Natural killer cell (primary cell): ENCODE measurements around the gene LHFPL3. TPM values are rescaled to one million over a fixed set of nuclear protein-coding genes. Genes with fewer than 3 reads are reported as not detected.

Experiments
- ATAC-seq, 3 donors: fragments of 150-1000 bp in 2 of 3; fragments of 200-7000 bp in 1 of 3; cut with Tn5 transposase; 1 replicate in 1 of 3; 2 replicates in 2 of 3; pipeline ENCODE4 v1.10.0; 2021; ENCODE audit warnings: mild to moderate bottlenecking in 2 of 3, moderate library complexity in 2 of 3
- DNase-seq, 2 donors: peaks; one replicate each; pipeline versions ENCODE4 v3.0.0 to v3.0.0-alpha.2; 2013 to 2021; ENCODE audit warnings: mixed read lengths in 1 of 2
- H3K27ac ChIP-seq: one replicate; pipeline ENCODE4 v1.5.1; 2013; ENCODE audit warnings: mild to moderate bottlenecking, low read length
- H3K27me3 ChIP-seq: one replicate; pipeline ENCODE4 v1.6.1; 2013; ENCODE audit warnings: low read length; ENCODE audit not compliant: control insufficient read depth, insufficient read depth
- H3K36me3 ChIP-seq: one replicate; pipeline ENCODE4 v1.6.1; 2013; ENCODE audit warnings: low read length; ENCODE audit not compliant: control insufficient read depth, insufficient read depth
- H3K4me1 ChIP-seq: one replicate; pipeline ENCODE4 v1.6.1; 2013; ENCODE audit warnings: low read length; ENCODE audit not compliant: control insufficient read depth, insufficient read depth
- H3K4me3 ChIP-seq: one replicate; pipeline ENCODE4 v1.5.1; 2013; ENCODE audit warnings: low read length
- H3K9me3 ChIP-seq: one replicate; pipeline ENCODE4 v1.6.1; 2013; ENCODE audit warnings: low read length; ENCODE audit not compliant: control insufficient read depth, insufficient read depth
- H3K27ac Mint-ChIP-seq, 2 donors: one replicate each; pipeline ENCODE4 v1.8.0; 2022; ENCODE audit warnings: mild to moderate bottlenecking in 2 of 2, mixed read lengths in 2 of 2, moderate library complexity in 1 of 2
- H3K27me3 Mint-ChIP-seq, 2 donors: one replicate each; pipeline ENCODE4 v1.8.0; 2022; ENCODE audit warnings: low read depth in 2 of 2, mixed read lengths in 2 of 2
- H3K36me3 Mint-ChIP-seq: one replicate; pipeline ENCODE4 v1.8.0; 2022; ENCODE audit warnings: mixed read lengths
- H3K4me1 Mint-ChIP-seq, 2 donors: one replicate each; pipeline ENCODE4 v1.8.0; 2022; ENCODE audit warnings: mixed read lengths in 2 of 2
- H3K4me3 Mint-ChIP-seq: one replicate; pipeline ENCODE4 v1.8.0; 2022; ENCODE audit warnings: mild to moderate bottlenecking, moderate library complexity, mixed read lengths
- H3K9me3 Mint-ChIP-seq, 2 donors: one replicate each; pipeline ENCODE4 v1.8.0; 2022; ENCODE audit warnings: mixed read lengths in 2 of 2
- WGBS: methylation state at CpG from one replicate; pipeline ENCODE4 v1.1.7; 2013; ENCODE audit warnings: missing lambda C conversion rate; ENCODE audit not compliant: insufficient coverage; 5-methylcytosine and 5-hydroxymethylcytosine counted together
- intact Hi-C: fragments of 100-400 bp; cut with micrococcal nuclease; formaldehyde crosslinking; loops from one replicate; pipeline ENCODE4 v1.14.2; 2022
- total RNA-seq, 4 donors: library from RNA; stranded (reverse); fragments of 120-200 nt in 1 of 4; gene quantifications; one replicate each; pipeline versions ENCODE4 v1.2.3 to v1.2.4, GENCODE V29; 2013 to 2022
- TF ChIP-seq, protein P1 (sequence below): fragments of 200-600 bp; IDR thresholded peaks from one replicate; pipeline ENCODE4 v1.8.0; 2022; ENCODE audit warnings: antibody characterized with exemption

LHFPL3 gene
- total RNA-seq, 3 donors from 2014 or later (not counting 1 experiment from before 2014, with no cell fraction given), result not detected

GRCh38 chr7:104857458-104858425, 529.3 kb downstream of the LHFPL3 start:
- H3K4me1 Mint-ChIP-seq, result peaks cover 13 to 15% of the 10 kb centered on the region in 2 donors
- ATAC-seq, result peak in 2 of 3 donors; percentile 29 to 57

DNA sequence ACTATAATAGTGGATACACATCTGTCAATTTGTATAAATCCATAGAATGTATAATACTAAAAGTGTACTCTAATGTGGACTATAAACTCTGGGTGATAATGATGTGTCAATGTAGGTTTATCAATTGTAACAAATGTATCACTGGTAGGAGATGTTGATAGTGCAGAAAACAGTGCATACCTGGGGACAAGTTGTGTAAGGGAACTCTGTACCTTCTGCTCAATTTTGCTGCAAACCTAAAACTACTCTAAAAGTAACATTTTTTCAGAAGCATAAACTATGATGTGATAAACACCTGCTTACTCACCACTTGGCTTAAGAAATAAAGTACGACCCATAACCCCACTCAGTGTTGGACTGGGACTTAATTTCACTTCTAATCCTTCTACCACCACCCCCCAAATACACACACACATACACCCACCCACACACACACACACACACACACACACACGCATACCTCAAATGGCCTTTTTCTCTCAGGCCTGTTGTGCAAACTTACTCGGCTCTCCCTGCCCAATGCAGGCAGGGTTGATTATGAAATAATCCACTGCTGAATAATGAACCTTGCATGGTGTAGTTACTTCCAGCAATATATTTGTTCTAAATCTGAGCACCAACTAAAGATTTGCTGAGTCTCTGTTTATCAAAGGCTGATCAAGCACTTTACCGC, 531.5 kb downstream of the LHFPL3 start:
- H3K4me1 Mint-ChIP-seq, result peaks cover 13 to 15% of the 10 kb centered on the region in 2 donors
- Histone ChIP-seq H3K4me1 (peaks cover 6% of the 10 kb centered on the region), H3K9me3 (no peaks in the 10 kb centered on the region), H3K4me3 (no peak overlapping the region), H3K27ac (no peak overlapping the region), H3K36me3 (no peaks in the 10 kb centered on the region), H3K27me3 (no peaks in the 10 kb centered on the region)
- no peak overlapping the region for H3K4me3 Mint-ChIP-seq
- TF ChIP-seq, protein P1, sequence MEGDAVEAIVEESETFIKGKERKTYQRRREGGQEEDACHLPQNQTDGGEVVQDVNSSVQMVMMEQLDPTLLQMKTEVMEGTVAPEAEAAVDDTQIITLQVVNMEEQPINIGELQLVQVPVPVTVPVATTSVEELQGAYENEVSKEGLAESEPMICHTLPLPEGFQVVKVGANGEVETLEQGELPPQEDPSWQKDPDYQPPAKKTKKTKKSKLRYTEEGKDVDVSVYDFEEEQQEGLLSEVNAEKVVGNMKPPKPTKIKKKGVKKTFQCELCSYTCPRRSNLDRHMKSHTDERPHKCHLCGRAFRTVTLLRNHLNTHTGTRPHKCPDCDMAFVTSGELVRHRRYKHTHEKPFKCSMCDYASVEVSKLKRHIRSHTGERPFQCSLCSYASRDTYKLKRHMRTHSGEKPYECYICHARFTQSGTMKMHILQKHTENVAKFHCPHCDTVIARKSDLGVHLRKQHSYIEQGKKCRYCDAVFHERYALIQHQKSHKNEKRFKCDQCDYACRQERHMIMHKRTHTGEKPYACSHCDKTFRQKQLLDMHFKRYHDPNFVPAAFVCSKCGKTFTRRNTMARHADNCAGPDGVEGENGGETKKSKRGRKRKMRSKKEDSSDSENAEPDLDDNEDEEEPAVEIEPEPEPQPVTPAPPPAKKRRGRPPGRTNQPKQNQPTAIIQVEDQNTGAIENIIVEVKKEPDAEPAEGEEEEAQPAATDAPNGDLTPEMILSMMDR, result no peak
- intact Hi-C loops, result no loop called here
- H3K27ac Mint-ChIP-seq, result no peak overlapping the region
- H3K36me3 Mint-ChIP-seq, result no peaks in the 10 kb centered on the region
- ATAC-seq (peak in 1 of 3 donors; percentile 10), DNase-seq (no peak)
- WGBS, result 88% methylated on average over 4 of the region's 4 CpGs
- no peaks in the 10 kb centered on the region for H3K9me3 Mint-ChIP-seq
- peaks cover 14 to 22% of the 10 kb centered on the region in 2 donors for H3K27me3 Mint-ChIP-seq

More at GRCh38 chr7:104857458-104858425, 529.3 kb downstream of the LHFPL3 start:
- Histone ChIP-seq H3K36me3 (no peaks in the 10 kb centered on the region), H3K4me3 (no peak overlapping the region), H3K27me3 (no peaks in the 10 kb centered on the region), H3K9me3 (no peaks in the 10 kb centered on the region), H3K27ac (no peak overlapping the region), H3K4me1 (peaks cover 6% of the 10 kb centered on the region)
- no peaks in the 10 kb centered on the region for H3K36me3 Mint-ChIP-seq
- no peak overlapping the region for H3K27ac Mint-ChIP-seq
- 16% methylated on average over 4 of the region's 5 CpGs for WGBS
- H3K9me3 Mint-ChIP-seq, result no peaks in the 10 kb centered on the region
- DNase-seq, result peak in 1 of 2 donors; percentile 56
- intact Hi-C loops, result no loop called here
- no peak overlapping the region for H3K4me3 Mint-ChIP-seq
- H3K27me3 Mint-ChIP-seq, result peaks cover 6 to 7% of the 10 kb centered on the region in 2 donors
- TF ChIP-seq, protein P1, result no peak

DNA sequence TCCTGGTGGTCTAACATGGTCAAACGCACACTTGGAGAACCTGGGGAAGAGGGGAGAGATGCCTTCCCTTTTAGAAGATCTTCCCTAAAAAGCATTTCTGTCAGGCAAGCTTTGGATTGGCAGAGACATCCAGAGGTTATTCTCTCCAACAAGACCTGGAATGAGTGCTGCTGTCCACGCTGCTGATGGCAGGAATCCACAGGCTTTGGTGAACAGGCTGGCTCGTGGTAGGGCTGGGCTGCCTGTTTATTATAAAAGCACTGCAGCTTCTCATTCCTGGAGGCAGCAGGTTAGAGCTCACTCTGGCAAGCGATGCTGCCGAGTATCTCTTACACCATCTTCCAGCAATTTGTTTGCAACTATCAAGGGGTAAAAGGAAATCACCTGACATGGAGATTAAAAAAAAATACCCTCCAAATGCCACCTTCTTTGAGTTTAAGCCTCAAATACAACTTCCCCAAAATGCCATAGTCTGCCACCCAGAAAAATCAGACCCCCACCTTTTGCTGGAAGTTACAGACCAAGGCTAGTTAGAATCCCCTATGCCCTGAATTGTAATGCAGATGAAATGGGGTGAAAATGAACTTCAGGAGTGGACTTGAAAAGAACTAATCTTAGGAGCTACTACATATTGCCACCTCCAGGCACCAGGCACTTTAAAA, 533.5 kb downstream of the LHFPL3 start:
- H3K36me3 ChIP-seq, result no peaks in the 10 kb centered on the region
- no peak overlapping the region for H3K4me3 Mint-ChIP-seq
- intact Hi-C loops, result no loop called here
- H3K4me3 ChIP-seq, result no peak overlapping the region
- 35% methylated on average over 5 of the region's 5 CpGs for WGBS
- peaks cover 13 to 15% of the 10 kb centered on the region in 2 donors for H3K4me1 Mint-ChIP-seq
- no peak for DNase-seq
- H3K27ac ChIP-seq, result no peak overlapping the region
- no peaks in the 10 kb centered on the region for H3K9me3 Mint-ChIP-seq
- H3K9me3 ChIP-seq, result no peaks in the 10 kb centered on the region
- TF ChIP-seq, protein P1, result no peak
- peaks cover 6% of the 10 kb centered on the region for H3K4me1 ChIP-seq
- ATAC-seq, result no peak
- no peak overlapping the region for H3K27ac Mint-ChIP-seq
- no peaks in the 10 kb centered on the region for H3K36me3 Mint-ChIP-seq
- H3K27me3 ChIP-seq, result no peaks in the 10 kb centered on the region
- H3K27me3 Mint-ChIP-seq, result peaks cover 14 to 37% of the 10 kb centered on the region in 2 donors
